ENCODE data around the gene ZNF837. TPM values are rescaled to one million over a fixed set of nuclear protein-coding genes. Genes with fewer than 3 reads are reported as not detected.

ZNF837 gene
- total RNA-seq, 1 experiment from 2014 or later, result 1.7 TPM

DNA sequence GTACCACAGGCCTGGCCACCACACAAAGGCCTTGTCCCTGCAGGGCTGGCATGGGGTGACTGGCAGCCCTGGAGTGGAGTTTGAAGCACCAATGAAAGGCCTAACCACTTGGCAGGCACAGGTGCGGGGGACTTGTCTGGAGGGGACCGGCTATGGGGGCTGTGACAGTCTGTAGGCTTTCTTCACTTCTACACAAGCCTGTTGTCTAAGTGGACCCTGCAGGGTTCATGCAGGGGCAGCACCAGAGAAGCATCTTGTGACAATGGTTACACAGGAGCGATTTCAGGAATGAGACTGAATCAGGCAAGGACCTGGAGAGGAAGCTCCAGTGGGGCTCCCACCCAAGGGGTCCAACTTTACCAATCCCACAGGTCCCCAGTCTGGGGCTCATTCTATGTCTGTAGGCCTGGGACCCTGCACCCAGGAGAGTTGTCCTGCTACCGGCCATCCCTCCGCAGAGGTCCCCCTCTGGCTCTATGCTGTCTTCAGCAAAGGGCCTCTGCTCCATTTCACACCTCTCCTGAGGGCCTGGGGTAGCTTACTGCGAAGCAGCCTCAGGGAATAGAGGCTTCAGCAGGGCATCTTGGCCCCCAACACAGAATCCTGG lies 2.3 kb upstream of the ZNF837 start:
- no peak for DNase-seq (ENCODE audit: unreplicated experiment)
- intact Hi-C loops (cut with micrococcal nuclease), result no loop called here
- POLR2A ChIA-PET, result interaction anchor here (2.3 kb wide), 1 partner anchor 21 kb away, joined by 27 read pairs; the partner anchor contains the start of gene ZNF497

GRCh38 chr19:58381460-58382212 lies 806 bp upstream of the ZNF837 start:
- no peaks in the 10 kb centered on the region for H3K27me3 Mint-ChIP-seq (ENCODE audit: insufficient read depth, unreplicated experiment)
- no peak for DNase-seq (ENCODE audit: unreplicated experiment)

More for the DNA sequence above, 2.3 kb upstream of the ZNF837 start:
- peak overlapping the region; percentile 94 for H3K4me3 Mint-ChIP-seq (ENCODE audit: unreplicated experiment)
- H3K27ac Mint-ChIP-seq (ENCODE audit: low read depth, unreplicated experiment), result no peak overlapping the region
- peaks cover 21% of the 10 kb centered on the region for H3K4me1 Mint-ChIP-seq (ENCODE audit: insufficient read depth, unreplicated experiment)
- peaks cover 36% of the 10 kb centered on the region for H3K36me3 Mint-ChIP-seq (ENCODE audit: insufficient read depth, unreplicated experiment)
- no peak for TF ChIP-seq CTCF (IDR thresholded peaks at IDR 0.05; ENCODE audit: unreplicated experiment)
- no TSS peak for BruUV-seq (replicated peaks)
- H3K27me3 Mint-ChIP-seq (ENCODE audit: insufficient read depth, unreplicated experiment), result no peaks in the 10 kb centered on the region
- CTCF ChIA-PET, result interaction anchor here (0.6 kb wide), 1 partner anchor 12 kb away, joined by 4 read pairs; no protein-coding TSS in a partner anchor
- H3K9me3 Mint-ChIP-seq (ENCODE audit: unreplicated experiment), result no peaks in the 10 kb centered on the region

DNA sequence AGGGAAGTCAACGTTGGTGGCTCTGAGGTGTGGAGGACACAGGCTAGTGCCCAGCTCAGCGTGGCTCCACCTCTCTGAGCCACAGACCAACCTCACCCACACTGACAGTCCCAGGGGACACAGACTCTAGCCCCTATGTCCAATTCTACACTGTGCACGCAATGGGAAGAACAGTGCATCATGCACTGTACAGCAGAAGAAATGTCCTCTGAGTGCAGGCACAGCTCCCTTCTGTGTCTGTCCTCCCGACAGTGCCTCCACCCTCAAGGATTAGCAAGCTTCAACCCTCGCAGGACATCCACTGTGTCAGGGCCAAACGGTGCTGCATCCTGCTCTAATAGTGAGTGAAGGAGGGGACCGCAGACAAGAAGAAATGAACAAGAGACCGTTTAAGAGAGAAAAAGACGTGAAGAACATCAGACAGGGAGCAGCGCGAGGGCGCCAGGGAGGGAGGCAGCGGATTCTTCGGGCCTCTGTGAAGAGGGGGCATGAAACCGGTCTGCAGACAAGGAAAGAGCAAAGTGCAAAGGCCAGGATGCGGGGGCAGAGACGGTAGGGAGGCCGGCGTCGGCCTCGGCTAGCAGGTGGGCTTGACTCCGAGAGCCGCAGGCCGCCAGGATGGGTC lies 681 bp downstream of the ZNF837 start:
- Mint-ChIP-seq H3K4me1 (ENCODE audit: insufficient read depth, unreplicated experiment) (peaks cover 12% of the 10 kb centered on the region), H3K9me3 (ENCODE audit: unreplicated experiment) (no peaks in the 10 kb centered on the region), H3K36me3 (ENCODE audit: insufficient read depth, unreplicated experiment) (peaks cover 20% of the 10 kb centered on the region), H3K27ac (ENCODE audit: low read depth, unreplicated experiment) (peak overlapping the region; percentile 97), H3K4me3 (ENCODE audit: unreplicated experiment) (peak overlapping the region; percentile 94), H3K27me3 (ENCODE audit: insufficient read depth, unreplicated experiment) (no peaks in the 10 kb centered on the region)
- CTCF ChIA-PET, result interaction anchor here (1.3 kb wide), 1 partner anchor 11 kb away, joined by 6 read pairs; no protein-coding TSS in a partner anchor
- POLR2A ChIA-PET, result interaction anchor here (0.6 to 1.7 kb wide), 8 partner anchors 16 to 565 kb away, joined by 3 to 22 read pairs (median 6); partner anchors contain the start of genes ERVK3-1, ZBTB45, ZNF497 and ZNF552
- no peak for DNase-seq (ENCODE audit: unreplicated experiment)
- BruUV-seq (replicated peaks), result TSS peak; percentile 8
- no peak for TF ChIP-seq CTCF (IDR thresholded peaks at IDR 0.05; ENCODE audit: unreplicated experiment)
- intact Hi-C loops (cut with micrococcal nuclease), result no loop called here

More at GRCh38 chr19:58381460-58382212, 806 bp upstream of the ZNF837 start:
- H3K36me3 Mint-ChIP-seq (ENCODE audit: insufficient read depth, unreplicated experiment), result peaks cover 21% of the 10 kb centered on the region
- TF ChIP-seq CTCF (IDR thresholded peaks at IDR 0.05; ENCODE audit: unreplicated experiment), result no peak
- peak overlapping the region; percentile 97 for H3K27ac Mint-ChIP-seq (ENCODE audit: low read depth, unreplicated experiment)
- H3K4me3 Mint-ChIP-seq (ENCODE audit: unreplicated experiment), result peak overlapping the region; percentile 94
- POLR2A ChIA-PET, result interaction anchor here (0.6 to 2.3 kb wide), 13 partner anchors 13 to 194 kb away, joined by 3 to 27 read pairs (median 5); partner anchors contain the start of genes ZBTB45, ZNF324B, ZNF497 and ZNF584
- H3K9me3 Mint-ChIP-seq (ENCODE audit: unreplicated experiment), result no peaks in the 10 kb centered on the region
- H3K4me1 Mint-ChIP-seq (ENCODE audit: insufficient read depth, unreplicated experiment), result peaks cover 17% of the 10 kb centered on the region
- TSS peak; percentile 53 for BruUV-seq (replicated peaks)
- intact Hi-C loops (cut with micrococcal nuclease), result loop anchor here (1.0 kb wide), 3 partner anchors 19 to 55 kb away; partner anchors contain the start of genes ZNF497 and ZSCAN22
- CTCF ChIA-PET, result interaction anchor here (0.5 to 1.1 kb wide), 4 partner anchors 9 to 137 kb away, joined by 3 to 5 read pairs (median 4); no protein-coding TSS in a partner anchor

Data from MCF 10A (cell line).